K562 (cell line): ENCODE data around the gene PRR19. TPM values are rescaled to one million over a fixed set of nuclear protein-coding genes. Genes with fewer than 3 reads are reported as not detected.
A peak's percentile ranks its signal among the peaks of the same experiment; 100 is the strongest.

ENCODE experiments used
- CBFA2T2 ChIP-seq: fragments of 450-650 bp; conservative IDR thresholded peaks from 2 replicates; pipeline ENCODE4 v1.6.1; 2017; ENCODE audit warnings: mild to moderate bottlenecking
- E2F3 ChIP-seq: fragments of 250-450 bp; sonication (Bioruptor Pico); IDR thresholded peaks from 2 replicates; pipeline ENCODE4 v1.4.0; 2020; ENCODE audit warnings: mild to moderate bottlenecking
- GABPB1 ChIP-seq: sonication (generic); formaldehyde crosslinking; IDR thresholded peaks from 2 replicates; pipeline ENCODE4 v1.8.0; 2022; ENCODE audit warnings: mild to moderate bottlenecking, missing genetic modification reagents
- HDAC3 ChIP-seq: fragments of 450-650 bp; IDR thresholded peaks from 2 replicates; pipeline ENCODE4 v1.6.1; 2018; ENCODE audit warnings: borderline replicate concordance, mild to moderate bottlenecking, moderate library complexity; ENCODE audit not compliant: partially characterized antibody
- IFI16 ChIP-seq: fragments of 250-450 bp; sonication (Bioruptor Pico); IDR thresholded peaks from 2 replicates; pipeline ENCODE4 v2.1.2; 2022; ENCODE audit warnings: mild to moderate bottlenecking, inconsistent platforms
- JUN ChIP-seq, 2 experiments: sonication (generic) in 1 of 2; formaldehyde crosslinking in 1 of 2; IDR thresholded peaks; 2 replicates each; pipeline versions ENCODE4 v1.6.1 to v1.8.0; 2012 to 2022; ENCODE audit warnings: borderline replicate concordance in 2 of 2, mild to moderate bottlenecking in 2 of 2, improper control_type of control experiment in 1 of 2, low read depth in 1 of 2, low read length in 1 of 2, missing genetic modification reagents in 1 of 2
- MAFF ChIP-seq: IDR thresholded peaks from 2 replicates; pipeline ENCODE4 v1.6.1; 2012; ENCODE audit warnings: low read length, improper control_type of control experiment
- NCOA2 ChIP-seq, 2 experiments: fragments of 450-650 bp; IDR thresholded peaks; 2 replicates each; pipeline ENCODE4 v1.6.1; 2018; ENCODE audit warnings: mild to moderate bottlenecking in 2 of 2, moderate library complexity in 1 of 2; ENCODE audit not compliant: partially characterized antibody in 2 of 2
- POLR2A ChIP-seq: fragments of 450-650 bp; conservative IDR thresholded peaks from 2 replicates; pipeline ENCODE4 v1.6.1; 2016
- POLR2G ChIP-seq: fragments of 200-400 bp; formaldehyde crosslinking; IDR thresholded peaks from 2 replicates; pipeline ENCODE4 v1.6.1; 2017; ENCODE audit warnings: low read depth, mild to moderate bottlenecking, antibody characterized with exemption, low read length, moderate library complexity
- SIN3B ChIP-seq: fragments of 450-650 bp; IDR thresholded peaks from 2 replicates; pipeline ENCODE4 v1.6.1; 2017; ENCODE audit warnings: low read depth, mild to moderate bottlenecking, moderate library complexity
- SOX6 ChIP-seq: fragments of 450-650 bp; IDR thresholded peaks from 2 replicates; pipeline ENCODE4 v1.6.1; 2014; ENCODE audit warnings: mild to moderate bottlenecking
- TFAM ChIP-seq: fragments of 250-450 bp; sonication (Bioruptor Pico); conservative IDR thresholded peaks from 2 replicates; pipeline ENCODE4 v1.5.0; 2021; ENCODE audit warnings: mild to moderate bottlenecking, moderate library complexity
- TOE1 ChIP-seq, 2 experiments: fragments of 450-650 bp in 1 of 2; sonication (generic) in 1 of 2; formaldehyde crosslinking in 1 of 2; IDR thresholded peaks; 2 replicates each; pipeline versions ENCODE4 v1.7.1 to v1.8.0; 2016 to 2022; ENCODE audit warnings: borderline replicate concordance in 2 of 2, mild to moderate bottlenecking in 2 of 2, antibody characterized with exemption in 1 of 2, inconsistent platforms in 1 of 2, low read depth in 1 of 2, missing genetic modification reagents in 1 of 2, moderate library complexity in 1 of 2
- ZBTB40 ChIP-seq, 2 experiments: fragments of 450-650 bp in 1 of 2; sonication (generic) in 1 of 2; formaldehyde crosslinking in 1 of 2; IDR thresholded peaks; 2 replicates each; pipeline versions ENCODE4 v1.7.1 to v1.9.0; 2016 to 2022; ENCODE audit warnings: inconsistent platforms in 1 of 2, mild to moderate bottlenecking in 1 of 2, missing genetic modification reagents in 1 of 2
- ZNF778 ChIP-seq: fragments of 450-650 bp; formaldehyde crosslinking; IDR thresholded peaks from 2 replicates; pipeline ENCODE4 v1.4.0; 2020; ENCODE audit warnings: mild to moderate bottlenecking, moderate library complexity
- polyA plus RNA-seq, 8 experiments: library from polyadenylated mRNA; depleted of rRNA in 4 of 8; stranded (reverse) in 5 of 8; unstranded in 3 of 8; fragments of >200 nt; fragmentation: Nextera tagmentation in 2 of 8; fragmentation: Illumina TruSeq in 1 of 8; extraction: Ambion mirVana in 2 of 8; extraction: Trizol in 1 of 8; gene quantifications; 2 replicates each; pipeline versions ENCODE4 v1.2.1 to v1.2.3, GENCODE V29; 2011 to 2014; ENCODE audit warnings: inconsistent platforms in 1 of 8, missing spikeins in 1 of 8
- total RNA-seq, 7 experiments: library from RNA; depleted of rRNA in 6 of 7; stranded (reverse); fragments of >200 nt in 6 of 7; fragmentation: Illumina TruSeq in 2 of 7; extraction: Trizol in 2 of 7; gene quantifications; 2 replicates each; pipeline versions ENCODE4 v1.2.1 to v1.2.3, GENCODE V29; 2011 to 2021; ENCODE audit warnings: low replicate concordance in 1 of 7
- TF ChIP-seq, protein P1 (sequence below): sonication (generic); formaldehyde crosslinking; IDR thresholded peaks from 2 replicates; pipeline ENCODE4 v1.8.1; 2023; ENCODE audit warnings: mild to moderate bottlenecking, missing genetic modification reagents, moderate library complexity

PRR19 gene
- total and polyA plus RNA-seq, 9 of the 15 experiments (the other 6 are each of a cell fraction or from before 2014, with no cell fraction given), result 0.10 to 1.6 (median 0.54) TPM

DNA sequence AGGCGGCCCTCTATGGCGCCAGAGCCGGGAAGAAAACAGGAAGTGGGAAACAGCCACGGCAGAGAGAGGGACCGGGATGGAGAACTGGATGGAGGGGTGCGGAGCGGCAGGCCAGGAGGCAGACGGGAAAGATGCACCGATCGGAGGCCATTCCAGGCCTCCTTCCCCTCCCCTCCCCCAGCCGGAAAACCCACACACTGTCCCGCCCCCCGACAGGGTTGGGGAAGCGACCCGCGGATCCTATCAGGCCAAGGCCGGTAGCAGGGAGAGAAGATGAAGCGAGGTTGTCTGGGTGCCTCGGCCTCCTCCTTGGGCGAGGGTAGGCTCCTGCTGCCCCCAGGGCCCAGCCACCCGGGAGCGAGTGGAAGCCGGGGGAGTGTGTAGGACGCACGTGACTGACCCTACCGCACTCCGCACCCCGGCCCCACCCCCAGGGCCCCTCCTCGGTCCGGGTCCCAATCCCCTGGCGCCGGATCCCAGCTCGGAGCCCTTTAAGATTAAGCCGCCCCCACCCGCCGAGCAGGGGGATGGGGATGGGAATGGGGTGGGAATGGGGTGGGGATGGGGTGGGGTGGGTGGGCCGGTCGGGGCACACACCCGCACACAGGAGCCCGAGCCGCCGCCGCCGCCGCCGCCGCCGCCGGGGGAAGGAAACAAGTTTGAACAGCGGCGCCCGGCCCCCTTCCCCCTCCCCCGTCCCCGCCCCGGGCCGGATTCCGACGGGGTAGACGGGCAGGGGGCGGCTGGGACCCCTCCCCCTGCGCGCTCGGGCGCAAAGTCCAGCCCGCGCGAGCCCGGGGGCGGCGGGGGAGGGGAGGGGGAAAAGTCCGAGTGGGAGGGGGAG lies 48.5 kb upstream of the PRR19 start (continued):
- 0 out of 2 replicates have a peak, but pooled peaks have one; percentile 32 for TF ChIP-seq ZBTB40 (IDR thresholded peaks at IDR 0.05)
- TF ChIP-seq ZBTB40 (CRISPR knock-in tag; IDR thresholded peaks at IDR 0.05), result no peak
- TF ChIP-seq GABPB1 (CRISPR knock-in tag), result 0 out of 2 replicates have a peak, but pooled peaks have one; percentile 19
- TF ChIP-seq TFAM (CRISPR knock-in tag), result no peak
- TF ChIP-seq ZNF778 (CRISPR knock-in tag), result no peak
- no peak for TF ChIP-seq SOX6
- peak; percentile 68 for TF ChIP-seq POLR2A
- no peak for TF ChIP-seq E2F3 (CRISPR knock-in tag)
- TF ChIP-seq, protein P1, sequence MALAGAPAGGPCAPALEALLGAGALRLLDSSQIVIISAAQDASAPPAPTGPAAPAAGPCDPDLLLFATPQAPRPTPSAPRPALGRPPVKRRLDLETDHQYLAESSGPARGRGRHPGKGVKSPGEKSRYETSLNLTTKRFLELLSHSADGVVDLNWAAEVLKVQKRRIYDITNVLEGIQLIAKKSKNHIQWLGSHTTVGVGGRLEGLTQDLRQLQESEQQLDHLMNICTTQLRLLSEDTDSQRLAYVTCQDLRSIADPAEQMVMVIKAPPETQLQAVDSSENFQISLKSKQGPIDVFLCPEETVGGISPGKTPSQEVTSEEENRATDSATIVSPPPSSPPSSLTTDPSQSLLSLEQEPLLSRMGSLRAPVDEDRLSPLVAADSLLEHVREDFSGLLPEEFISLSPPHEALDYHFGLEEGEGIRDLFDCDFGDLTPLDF, result no peak
- no peak for TF ChIP-seq HDAC3
- TF ChIP-seq TOE1 (IDR thresholded peaks at IDR 0.05; ENCODE audit: borderline replicate concordance), result peak; percentile 53
- no peak for TF ChIP-seq TOE1 (CRISPR knock-in tag; IDR thresholded peaks at IDR 0.05; ENCODE audit: borderline replicate concordance, low read depth)
- TF ChIP-seq MAFF, result no peak
- no peak for TF ChIP-seq IFI16
- TF ChIP-seq NCOA2 (IDR thresholded peaks at IDR 0.05; ENCODE audit: partially characterized antibody in 2 of 2), result no peak
- no peak for TF ChIP-seq SIN3B
- TF ChIP-seq JUN (IDR thresholded peaks at IDR 0.05; ENCODE audit: borderline replicate concordance, low read depth, low read length), result no peak
- TF ChIP-seq JUN (CRISPR knock-in tag; IDR thresholded peaks at IDR 0.05; ENCODE audit: borderline replicate concordance), result no peak
- TF ChIP-seq CBFA2T2, result no peak
- TF ChIP-seq POLR2G, result peak; percentile 73
